Middle frontal gyrus (tissue), 1 donor: Measurements from ENCODE around the gene PMP22.

ENCODE experiments used
- DNase-seq: peaks from one replicate; pipeline ENCODE4 v3.0.0-alpha.2; 2015; ENCODE audit warnings: low spot score; ENCODE audit errors: extremely low spot score

The PMP22 gene

DNA sequence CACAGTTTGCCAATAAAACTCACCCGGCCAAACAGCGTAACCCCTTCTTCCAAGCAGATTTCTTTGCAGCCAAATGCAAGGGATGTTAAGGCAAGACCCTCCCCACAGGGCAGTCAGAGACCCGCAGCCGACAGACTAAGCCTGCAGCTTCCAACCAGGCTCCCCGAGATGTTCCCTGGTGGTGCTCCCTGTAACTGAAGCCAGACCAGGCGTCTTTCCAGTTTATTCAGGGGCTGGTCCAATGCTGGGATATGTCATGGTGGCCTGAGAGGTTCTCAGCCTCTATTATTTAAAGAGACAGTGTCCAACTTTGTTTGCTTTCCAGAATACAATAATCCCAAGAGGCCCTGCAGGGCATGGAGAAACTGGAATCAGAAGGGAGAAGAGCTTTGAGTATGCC is at the start of gene PMP22:
TSS of gene PMP22 (minus strand) at position 196 of the 400 bp plus-strand sequence. CDS start 4,599 bp downstream, outside the sequence.
- DNase-seq: no peak

- DNase-seq: no peak
Observed at GRCh38 chr17:15311996-15312395, 46.9 kb upstream of the PMP22 start.

GRCh38 chr17:15309793-15310192 is 44.7 kb upstream of the PMP22 start:
- no peak for DNase-seq

GRCh38 chr17:15309236-15309635 is 44.1 kb upstream of the PMP22 start:
- DNase-seq: no peak

GRCh38 chr17:15308758-15309157 is 43.6 kb upstream of the PMP22 start:
- no peak for DNase-seq

DNA sequence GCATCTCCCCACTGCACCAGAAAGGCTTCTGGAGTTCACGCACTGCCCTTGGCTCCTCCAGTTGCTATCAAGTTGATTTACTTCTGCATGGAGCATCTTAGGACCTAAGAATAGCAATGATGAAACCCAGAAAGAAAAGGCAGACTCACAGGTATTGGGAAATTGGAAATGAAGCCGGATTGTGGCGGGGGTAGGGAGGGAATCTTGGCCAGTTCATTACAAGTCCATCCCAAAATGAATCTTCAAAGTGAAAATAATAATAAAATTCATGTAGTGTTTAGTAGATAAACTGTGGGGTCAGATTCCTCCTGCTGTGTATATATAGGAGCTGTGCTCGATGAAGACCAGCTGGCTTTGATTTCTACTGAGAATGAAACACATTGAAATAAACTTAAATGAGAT is 42.6 kb upstream of the PMP22 start:
- DNase-seq: no peak

DNA sequence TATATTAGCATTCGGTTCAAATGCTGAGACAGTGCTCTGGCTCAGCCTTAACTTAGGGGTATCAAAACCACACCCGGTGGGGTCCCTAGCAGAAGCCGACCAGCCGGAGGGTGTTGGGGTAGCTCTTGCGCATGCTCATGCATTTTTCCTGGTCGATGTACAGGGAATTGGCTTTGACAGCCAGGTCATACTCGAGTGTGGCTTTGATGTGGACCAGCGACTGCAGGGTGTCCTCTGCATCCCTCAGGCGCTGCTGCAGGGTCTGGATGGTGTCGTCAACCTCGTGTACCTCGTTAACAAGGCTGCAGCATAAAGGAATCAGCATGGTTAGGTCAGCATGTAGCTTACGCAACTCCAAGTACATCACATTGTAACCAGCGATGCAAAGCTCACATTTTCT is 38.7 kb upstream of the PMP22 start:
- DNase-seq: no peak

DNA sequence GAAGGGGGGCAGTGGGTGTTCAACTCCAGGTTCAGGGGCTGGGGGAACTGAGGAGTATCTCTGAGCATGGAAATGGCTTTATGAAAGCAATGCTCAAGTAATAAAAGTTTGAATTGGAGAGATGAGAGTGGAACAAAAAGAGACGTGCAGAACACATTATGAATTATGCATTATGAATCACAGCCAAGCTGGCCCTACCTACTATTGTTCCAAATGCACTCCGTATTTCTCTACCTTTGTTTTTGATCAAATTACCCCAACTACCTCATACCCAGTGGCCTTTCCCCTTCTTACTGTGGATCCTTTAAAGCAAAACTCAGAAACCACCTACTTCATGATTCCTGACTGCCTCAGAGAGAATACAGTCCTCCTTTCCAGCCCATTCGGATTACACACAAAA is 38.1 kb upstream of the PMP22 start:
- DNase-seq: no peak

DNA sequence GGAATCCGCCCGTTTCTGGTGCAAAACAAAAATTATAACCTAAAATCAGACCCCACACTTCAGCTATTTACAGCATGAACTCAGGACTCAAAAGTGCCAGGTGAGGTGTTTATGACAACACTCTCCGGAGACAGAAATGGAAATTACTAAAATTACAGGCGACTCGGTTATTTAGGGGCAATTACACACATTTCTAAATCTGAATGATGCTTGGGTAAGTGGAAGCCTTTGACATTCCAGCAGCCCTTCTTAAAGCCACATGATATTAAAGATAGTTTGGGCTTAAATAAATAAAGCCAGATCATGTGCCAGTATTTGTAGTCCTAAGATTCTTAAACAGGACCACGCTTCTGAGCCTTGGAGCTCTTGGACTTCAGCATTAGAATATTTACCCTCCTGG is 36.7 kb upstream of the PMP22 start:
- DNase-seq: no peak

DNA sequence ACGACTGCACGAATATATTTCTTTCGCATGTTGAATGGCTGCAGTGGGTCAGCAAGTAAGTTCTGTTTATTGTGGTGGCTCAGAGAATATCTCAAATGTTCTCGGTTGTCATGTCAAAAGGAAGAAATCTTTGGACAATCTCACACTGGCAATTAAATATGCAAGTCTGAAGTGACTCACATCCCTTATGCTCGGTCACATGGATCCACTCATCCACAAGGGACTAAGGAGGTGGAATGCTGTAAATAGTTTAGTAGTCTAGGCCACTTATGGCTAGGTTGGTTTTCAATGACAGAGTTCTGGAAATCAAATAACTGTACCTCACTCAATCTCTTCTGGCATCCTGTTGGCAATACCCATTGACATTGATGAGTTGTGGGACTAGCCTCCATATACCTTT is 33.0 kb upstream of the PMP22 start:
- DNase-seq: no peak

- no peak for DNase-seq
Observed at GRCh38 chr17:15293558-15293957, 28.4 kb upstream of the PMP22 start.

GRCh38 chr17:15291674-15292361 is 26.7 kb upstream of the PMP22 start:
- no peak for DNase-seq

- DNase-seq: no peak
Observed at GRCh38 chr17:15290605-15291004, 25.5 kb upstream of the PMP22 start.

GRCh38 chr17:15289285-15290183 is 24.4 kb upstream of the PMP22 start:
- no peak for DNase-seq

GRCh38 chr17:15288859-15289258 is 23.7 kb upstream of the PMP22 start:
- DNase-seq: no peak

GRCh38 chr17:15287538-15288267 is 22.6 kb upstream of the PMP22 start:
- no peak for DNase-seq

DNA sequence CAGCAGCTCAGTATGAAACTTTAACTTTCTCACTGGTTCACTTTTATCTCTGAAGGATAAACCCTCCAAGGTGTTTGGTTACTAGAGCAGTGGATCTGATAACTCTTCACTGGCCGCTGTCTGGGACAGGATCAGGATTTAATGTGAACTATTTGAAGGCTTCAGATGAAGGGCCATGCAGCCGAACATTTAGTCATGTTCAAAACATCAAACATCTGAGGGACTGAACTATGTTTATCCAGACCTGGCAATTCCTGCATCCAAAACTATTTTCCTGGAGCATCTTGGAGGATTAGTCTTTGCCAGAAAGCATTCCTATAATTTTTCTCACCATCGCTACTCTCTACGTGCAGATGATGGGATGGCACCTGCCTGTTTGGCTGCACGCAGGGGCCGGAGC is 20.3 kb upstream of the PMP22 start:
- DNase-seq: no peak

GRCh38 chr17:15284537-15284936 is 19.4 kb upstream of the PMP22 start:
- DNase-seq: no peak

DNA sequence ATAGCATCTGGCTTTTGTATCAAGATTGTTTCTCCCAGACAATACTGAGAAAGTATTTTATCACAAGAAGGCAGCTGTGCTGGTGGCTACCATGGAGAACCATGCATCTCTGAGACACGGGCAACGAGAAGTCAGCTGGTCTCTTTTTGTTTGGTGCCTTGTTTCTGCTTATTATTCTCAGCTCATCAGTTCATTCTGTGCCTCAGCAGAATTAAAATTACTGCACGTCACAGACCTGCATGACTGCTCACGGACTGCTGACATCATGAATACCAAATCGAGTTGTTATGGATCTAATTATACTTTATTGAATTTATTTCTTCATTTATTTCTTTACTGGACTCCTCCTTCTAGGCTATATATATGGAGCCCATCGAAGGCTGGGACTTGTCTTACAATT is 19.0 kb upstream of the PMP22 start:
- no peak for DNase-seq

DNA sequence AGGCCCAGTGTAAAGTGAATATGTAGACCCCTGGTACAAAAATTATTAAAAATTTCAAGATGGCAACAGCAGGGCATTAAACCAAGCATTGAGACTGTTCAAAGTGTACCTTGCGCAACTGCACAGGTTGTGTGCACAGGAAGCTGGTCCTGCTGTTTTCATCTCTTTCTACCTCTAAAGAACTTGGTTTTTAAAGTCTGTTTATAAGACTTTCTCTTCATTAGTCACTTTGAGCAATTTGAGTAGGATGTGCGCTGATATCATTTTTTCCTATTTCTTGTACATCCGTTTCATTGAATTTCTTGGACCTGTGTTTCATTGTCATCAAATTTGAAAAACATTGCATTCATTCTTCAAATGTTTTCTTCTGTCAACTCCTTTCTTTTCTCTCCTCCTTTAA is 16.8 kb upstream of the PMP22 start:
- no peak for DNase-seq

DNA sequence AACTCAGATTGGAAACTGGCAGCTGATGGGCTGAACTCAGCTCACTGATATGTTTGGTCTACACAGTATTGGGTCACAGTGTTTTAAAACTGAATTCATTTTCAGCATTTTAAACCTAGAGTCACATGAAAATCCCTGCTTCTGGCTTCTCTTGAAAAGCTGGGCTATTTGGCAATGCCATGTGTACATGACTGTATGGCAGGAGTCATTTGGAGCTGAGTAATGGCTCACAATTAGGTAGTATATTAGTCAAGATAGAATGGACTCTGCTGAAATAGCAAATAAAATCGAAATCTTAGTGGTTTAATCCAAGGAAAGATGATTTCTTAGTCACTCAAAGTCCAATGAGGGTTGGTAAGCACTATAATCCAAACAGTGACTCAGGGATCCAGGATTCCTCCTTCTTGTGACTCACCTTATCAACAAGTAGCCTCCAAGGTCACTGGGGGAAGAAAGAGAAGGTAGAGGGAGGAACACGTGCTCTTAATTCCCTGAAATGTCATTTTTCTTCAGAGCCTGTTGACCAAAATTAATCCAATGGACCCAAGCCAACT is 13.9 kb upstream of the PMP22 start:
- no peak for DNase-seq

DNA sequence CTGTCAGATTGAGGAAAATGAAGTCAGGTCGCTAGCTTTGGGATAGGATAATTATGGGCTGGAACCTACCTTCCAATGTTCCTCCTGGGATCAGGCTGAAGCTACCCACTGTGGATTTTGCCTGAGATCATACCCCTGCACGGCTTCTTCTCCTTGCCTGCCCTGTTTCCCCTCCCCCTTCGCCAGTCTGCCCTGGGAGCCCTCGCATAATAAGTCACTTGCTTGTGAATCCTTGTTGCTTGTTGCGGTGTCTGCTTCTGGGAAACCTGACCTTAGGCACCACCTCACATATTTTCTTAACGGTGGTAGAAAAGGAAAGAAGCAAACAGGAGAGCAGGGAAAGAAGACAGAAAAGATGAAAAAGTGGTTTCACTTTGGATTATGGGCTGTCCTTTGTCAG is 13.3 kb upstream of the PMP22 start:
- DNase-seq: no peak
